H1 (cell line): ENCODE results near the gene NR2F2. TPM values are rescaled to one million over a fixed set of nuclear protein-coding genes. Genes with fewer than 3 reads are reported as not detected.
A peak's percentile ranks its signal among the peaks of the same experiment; 100 is the strongest.

Experiments
- ATF2 ChIP-seq: IDR thresholded peaks from 2 replicates; pipeline ENCODE4 v1.6.1; 2012; ENCODE audit warnings: low read length, inconsistent platforms
- ATF3 ChIP-seq: IDR thresholded peaks from 2 replicates; pipeline ENCODE4 v1.6.1; 2011; ENCODE audit warnings: low read depth, mild to moderate bottlenecking, low read length; ENCODE audit not compliant: insufficient read depth
- CTCF ChIP-seq, 3 experiments: IDR thresholded peaks; 1 replicate in 2 of 3; 2 replicates in 1 of 3; pipeline versions ENCODE4 v1.5.1 to v1.6.1; 2011; ENCODE audit warnings: low read length in 3 of 3, mild to moderate bottlenecking in 3 of 3, inconsistent platforms in 2 of 3, low read depth in 1 of 3, moderate library complexity in 1 of 3; ENCODE audit not compliant: insufficient read depth in 1 of 3; ENCODE audit errors: control extremely low read depth in 1 of 3
- EZH2 ChIP-seq: fragments of 200-600 bp; sonication (generic); IDR thresholded peaks from 2 replicates; pipeline ENCODE4 v1.7.1; 2012; ENCODE audit warnings: low read depth, mild to moderate bottlenecking, moderate library complexity, low read length, inconsistent platforms; ENCODE audit not compliant: severe bottlenecking
- GABPA ChIP-seq: IDR thresholded peaks from 2 replicates; pipeline ENCODE4 v1.6.1; 2011; ENCODE audit warnings: mild to moderate bottlenecking, low read length, moderate library complexity, borderline replicate concordance; ENCODE audit not compliant: insufficient read depth
- HDAC6 ChIP-seq: IDR thresholded peaks from one replicate; pipeline ENCODE4 v1.7.1; 2012; ENCODE audit warnings: low read depth, mild to moderate bottlenecking, inconsistent platforms, low read length, moderate library complexity
- JUND ChIP-seq: IDR thresholded peaks from 2 replicates; pipeline ENCODE4 v1.6.1; 2011; ENCODE audit warnings: mild to moderate bottlenecking, improper control_type of control experiment, low read length
- MAFK ChIP-seq: IDR thresholded peaks from 2 replicates; pipeline ENCODE4 v1.6.1; 2012; ENCODE audit warnings: low read depth, mild to moderate bottlenecking, improper control_type of control experiment, low read length
- MAX ChIP-seq: IDR thresholded peaks from 2 replicates; pipeline ENCODE4 v1.6.1; 2012; ENCODE audit warnings: inconsistent platforms
- RAD21 ChIP-seq, 2 experiments: IDR thresholded peaks in 1 of 2; conservative IDR thresholded peaks in 1 of 2; 2 replicates each; pipeline ENCODE4 v1.6.1; 2011; ENCODE audit warnings: low read depth in 2 of 2, low read length in 2 of 2, improper control_type of control experiment in 1 of 2, inconsistent platforms in 1 of 2, mild to moderate bottlenecking in 1 of 2, moderate library complexity in 1 of 2
- SP2 ChIP-seq: IDR thresholded peaks from 2 replicates; pipeline ENCODE4 v1.6.1; 2012; ENCODE audit warnings: mild to moderate bottlenecking, low read length, inconsistent platforms
- SRF ChIP-seq: IDR thresholded peaks from 2 replicates; pipeline ENCODE4 v1.6.1; 2011; ENCODE audit warnings: mild to moderate bottlenecking, low read depth, low read length, moderate library complexity
- SUZ12 ChIP-seq: fragments of 200-600 bp; sonication (generic); IDR thresholded peaks from 2 replicates; pipeline ENCODE4 v1.6.1; 2012; ENCODE audit warnings: mild to moderate bottlenecking, inconsistent platforms, low read length, moderate library complexity, mixed read lengths
- TCF12 ChIP-seq: IDR thresholded peaks from 2 replicates; pipeline ENCODE4 v1.6.1; 2011; ENCODE audit warnings: low read depth, mild to moderate bottlenecking, low read length
- USF2 ChIP-seq: IDR thresholded peaks from 2 replicates; pipeline ENCODE4 v1.6.1; 2011; ENCODE audit warnings: low read length, improper control_type of control experiment
- polyA plus RNA-seq, 7 experiments: library from polyadenylated mRNA; depleted of rRNA in 3 of 7; stranded (reverse) in 5 of 7; unstranded in 2 of 7; fragments of >200 nt in 5 of 7; fragments of 200-250 nt in 2 of 7; gene quantifications; 1 replicate in 5 of 7; 2 replicates in 1 of 7; 4 replicates in 1 of 7; pipeline versions ENCODE4 v1.2.1 to v1.2.3, GENCODE V29; 2011 to 2013; ENCODE audit warnings: missing spikeins in 2 of 7, mixed read lengths in 2 of 7
- total RNA-seq: library from RNA; stranded (reverse); fragmentation: NEBNext Ultra II Directional; extraction: Animal tissue kit (Norgen Biotek cat#: 25700); gene quantifications from 2 replicates; pipeline ENCODE4 v1.2.1, GENCODE V29; 2021

Gene NR2F2
- total and polyA plus RNA-seq, 2 of the 8 experiments (the other 6 are each of a cell fraction or from before 2014, with no cell fraction given), result 0.03 TPM; not detected in 1

GRCh38 chr15:96369825-96370621, 39.5 kb downstream of the NR2F2 start (continued):
- TF ChIP-seq RAD21 (IDR thresholded peaks at IDR 0.05 in 1 of 2, conservative IDR thresholded peaks at IDR 0.05 in 1 of 2; ENCODE audit: low read depth in 2 of 2, low read length in 2 of 2) (peak; percentile 17 to 39; a peak in 2 of 4 replicates), USF2 (no peak), EZH2 (peak; percentile 74), MAFK (no peak), SUZ12 (peak; percentile 68), JUND (no peak), ATF2 (no peak), GABPA (no peak), TCF12 (no peak), SRF (no peak), SP2 (no peak), MAX (no peak), ATF3 (no peak), HDAC6 (no peak), CTCF (IDR thresholded peaks at IDR 0.05; ENCODE audit: control extremely low read depth in 1 of 3, insufficient read depth in 1 of 3, low read depth in 1 of 3, low read length in 3 of 3) (peak in 2 of 3 experiments; percentile 2 to 38; a peak in 3 of 4 replicates)
